Prostate gland (tissue), 2 donors: ENCODE data around the gene IFITM10. TPM values are rescaled to one million over a fixed set of nuclear protein-coding genes. Genes with fewer than 3 reads are reported as not detected.

ENCODE experiments used
- DNase-seq: peaks from one replicate; pipeline ENCODE4 v3.0.0-alpha.2; 2019; ENCODE audit warnings: low spot score
- H3K27ac ChIP-seq, 2 donors: fragments of 200-600 bp; sonication (generic); 2 replicates each; pipeline ENCODE4 v1.5.1; 2017 to 2019
- H3K27me3 ChIP-seq: fragments of 200-600 bp; sonication (generic); replicated peaks from 2 replicates; pipeline ENCODE4 v1.5.1; 2019; ENCODE audit not compliant: insufficient read depth
- H3K36me3 ChIP-seq, 2 donors: fragments of 200-600 bp; sonication (generic); 1 replicate in 1 of 2; 2 replicates in 1 of 2; pipeline versions ENCODE4 v1.5.1 to v1.8.1; 2017 to 2019
- H3K4me1 ChIP-seq: fragments of 200-600 bp; sonication (generic); replicated peaks from 2 replicates; pipeline ENCODE4 v1.5.1; 2019
- H3K4me3 ChIP-seq, 2 donors: fragments of 200-600 bp; sonication (generic); 2 replicates each; pipeline ENCODE4 v1.5.1; 2017 to 2019
- H3K9me3 ChIP-seq: fragments of 200-600 bp; sonication (generic); 2 replicates; pipeline ENCODE4 v1.5.1; 2017
- POLR2A ChIP-seq: fragments of 450-650 bp; IDR thresholded peaks from one replicate; pipeline ENCODE4 v1.6.1; 2016; ENCODE audit warnings: antibody characterized with exemption, mild to moderate bottlenecking
- POLR2AphosphoS5 ChIP-seq: sonication (generic); formaldehyde crosslinking; IDR thresholded peaks from one replicate; pipeline ENCODE4 v1.6.1; 2017; ENCODE audit warnings: antibody characterized with exemption
- WGBS: methylation state at CpG from one replicate; pipeline ENCODE4 v1.1.5; 2018; 5-methylcytosine and 5-hydroxymethylcytosine counted together
- intact Hi-C: fragments of 100-400 bp; cut with DNase I; formaldehyde crosslinking; loops from one replicate; pipeline ENCODE4 v1.14.2; 2022
- total RNA-seq, 2 donors: library from RNA; depleted of rRNA; stranded (reverse); fragments of >200 nt; gene quantifications; one replicate each; pipeline ENCODE4 v1.1.0, GENCODE V29; 2016
- TF ChIP-seq, protein P1 (sequence below), 4 experiments: fragments of 200-600 bp in 2 of 4; fragments of 450-650 bp in 2 of 4; sonication (generic) in 2 of 4; IDR thresholded peaks; 1 replicate in 3 of 4; 2 replicates in 1 of 4; pipeline ENCODE4 v1.5.1; 2016 to 2019; ENCODE audit warnings: antibody characterized with exemption in 4 of 4, mild to moderate bottlenecking in 2 of 4, moderate library complexity in 2 of 4

Gene IFITM10
- total RNA-seq, 2 donors from 2014 or later: 2.6 to 3.1 TPM

DNA sequence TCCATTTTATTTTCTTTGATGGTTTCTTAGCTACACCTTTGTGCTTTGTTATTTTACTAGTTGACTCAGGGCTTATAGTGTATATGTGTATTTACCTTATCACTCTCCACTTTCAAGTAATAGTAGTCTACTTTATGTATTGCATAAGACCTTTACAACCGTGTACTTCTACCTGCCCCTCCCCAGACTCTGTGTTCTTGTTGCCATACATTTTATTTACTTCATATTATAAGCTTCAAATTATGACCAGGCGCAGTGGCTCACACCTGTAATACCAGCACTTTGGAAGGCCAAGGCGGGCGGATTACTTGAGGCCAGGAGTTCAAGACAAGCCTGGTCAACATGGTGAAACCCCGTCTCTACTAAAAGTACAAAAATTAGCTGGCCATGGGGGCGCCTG, 41.5 kb upstream of the IFITM10 start:
- Histone ChIP-seq H3K4me1 (no peaks in the 10 kb centered on the region), H3K9me3 (no peaks in the 10 kb centered on the region), H3K27me3 (no peaks in the 10 kb centered on the region), H3K4me3 (no peak overlapping the region), H3K36me3 (no peaks in the 10 kb centered on the region), H3K27ac (no peak overlapping the region)
- intact Hi-C loops: no loop called here
- no peak for DNase-seq
- WGBS: 66% methylated on average over 6 of the region's 6 CpGs
- TF ChIP-seq, protein P1, sequence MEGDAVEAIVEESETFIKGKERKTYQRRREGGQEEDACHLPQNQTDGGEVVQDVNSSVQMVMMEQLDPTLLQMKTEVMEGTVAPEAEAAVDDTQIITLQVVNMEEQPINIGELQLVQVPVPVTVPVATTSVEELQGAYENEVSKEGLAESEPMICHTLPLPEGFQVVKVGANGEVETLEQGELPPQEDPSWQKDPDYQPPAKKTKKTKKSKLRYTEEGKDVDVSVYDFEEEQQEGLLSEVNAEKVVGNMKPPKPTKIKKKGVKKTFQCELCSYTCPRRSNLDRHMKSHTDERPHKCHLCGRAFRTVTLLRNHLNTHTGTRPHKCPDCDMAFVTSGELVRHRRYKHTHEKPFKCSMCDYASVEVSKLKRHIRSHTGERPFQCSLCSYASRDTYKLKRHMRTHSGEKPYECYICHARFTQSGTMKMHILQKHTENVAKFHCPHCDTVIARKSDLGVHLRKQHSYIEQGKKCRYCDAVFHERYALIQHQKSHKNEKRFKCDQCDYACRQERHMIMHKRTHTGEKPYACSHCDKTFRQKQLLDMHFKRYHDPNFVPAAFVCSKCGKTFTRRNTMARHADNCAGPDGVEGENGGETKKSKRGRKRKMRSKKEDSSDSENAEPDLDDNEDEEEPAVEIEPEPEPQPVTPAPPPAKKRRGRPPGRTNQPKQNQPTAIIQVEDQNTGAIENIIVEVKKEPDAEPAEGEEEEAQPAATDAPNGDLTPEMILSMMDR (IDR thresholded peaks at IDR 0.05): no peak
- TF ChIP-seq POLR2AphosphoS5: no peak
- no peak for TF ChIP-seq POLR2A

DNA sequence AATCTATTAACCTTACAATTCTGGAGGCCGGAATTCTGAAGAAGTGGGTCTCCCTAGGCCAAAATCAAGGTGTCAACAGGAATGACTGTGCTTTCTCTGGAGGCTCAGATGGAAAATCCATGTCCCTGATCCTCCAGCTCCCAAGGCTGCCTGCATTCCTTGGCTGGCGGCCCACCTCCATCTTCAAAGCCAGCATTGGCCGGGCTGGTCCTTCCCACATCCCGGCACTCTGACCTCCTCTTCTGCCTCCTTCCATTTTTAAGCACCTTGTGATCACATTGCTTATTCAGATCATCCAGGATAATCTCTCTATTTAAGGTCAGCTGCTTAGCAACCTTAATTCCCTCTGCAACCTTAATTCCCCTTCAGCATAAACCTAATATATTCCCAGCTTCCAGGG, 36.1 kb upstream of the IFITM10 start:
- H3K4me3 ChIP-seq: no peak overlapping the region
- H3K27ac ChIP-seq: no peak overlapping the region
- TF ChIP-seq POLR2A (no peak), POLR2AphosphoS5 (no peak)
- TF ChIP-seq, protein P1 (IDR thresholded peaks at IDR 0.05): no peak
- H3K27me3 ChIP-seq: no peaks in the 10 kb centered on the region
- intact Hi-C loops: no loop called here
- H3K9me3 ChIP-seq: no peaks in the 10 kb centered on the region
- DNase-seq: no peak
- WGBS: 92% methylated on average over 4 of the region's 4 CpGs
- H3K36me3 ChIP-seq: no peaks in the 10 kb centered on the region
- no peaks in the 10 kb centered on the region for H3K4me1 ChIP-seq

DNA sequence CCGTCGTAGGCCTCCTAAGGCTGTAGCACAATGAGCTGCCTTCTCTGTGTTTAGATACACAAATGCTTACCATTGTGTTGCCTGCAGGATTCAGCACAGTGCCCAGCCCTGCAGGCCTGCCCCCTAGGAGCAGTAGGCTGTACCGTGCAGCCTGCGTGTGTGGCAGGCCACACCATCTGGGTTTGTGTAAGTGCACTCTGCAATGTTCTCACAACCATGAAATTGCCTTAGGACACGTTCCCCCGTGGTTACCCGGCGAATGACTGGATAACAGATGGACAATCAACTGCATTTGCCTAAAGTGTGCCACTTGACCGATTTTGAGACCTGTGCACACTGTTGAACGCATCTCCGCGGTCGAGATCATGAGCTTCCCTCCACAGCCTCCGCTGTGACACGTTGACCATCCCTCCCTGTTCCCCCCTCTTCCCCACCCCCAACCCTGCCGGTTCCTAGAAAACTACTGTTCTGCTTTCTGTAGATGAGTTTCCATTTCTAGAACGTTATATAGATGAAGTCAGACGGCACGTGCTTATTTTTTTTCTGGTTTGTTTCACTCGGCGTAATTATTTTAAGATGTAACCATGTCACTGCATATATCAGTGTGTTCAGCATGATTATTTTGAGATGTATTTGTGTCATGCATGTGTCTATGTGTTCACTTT, 35.5 kb upstream of the IFITM10 start:
- DNase-seq: no peak
- Histone ChIP-seq H3K27ac (no peak overlapping the region), H3K36me3 (no peaks in the 10 kb centered on the region), H3K4me1 (no peaks in the 10 kb centered on the region), H3K27me3 (no peaks in the 10 kb centered on the region), H3K9me3 (no peaks in the 10 kb centered on the region), H3K4me3 (no peak overlapping the region)
- 72% methylated on average over 21 of the region's 21 CpGs for WGBS
- intact Hi-C loops: no loop called here
- TF ChIP-seq POLR2AphosphoS5: no peak
- TF ChIP-seq, protein P1 (IDR thresholded peaks at IDR 0.05): no peak
- no peak for TF ChIP-seq POLR2A

DNA sequence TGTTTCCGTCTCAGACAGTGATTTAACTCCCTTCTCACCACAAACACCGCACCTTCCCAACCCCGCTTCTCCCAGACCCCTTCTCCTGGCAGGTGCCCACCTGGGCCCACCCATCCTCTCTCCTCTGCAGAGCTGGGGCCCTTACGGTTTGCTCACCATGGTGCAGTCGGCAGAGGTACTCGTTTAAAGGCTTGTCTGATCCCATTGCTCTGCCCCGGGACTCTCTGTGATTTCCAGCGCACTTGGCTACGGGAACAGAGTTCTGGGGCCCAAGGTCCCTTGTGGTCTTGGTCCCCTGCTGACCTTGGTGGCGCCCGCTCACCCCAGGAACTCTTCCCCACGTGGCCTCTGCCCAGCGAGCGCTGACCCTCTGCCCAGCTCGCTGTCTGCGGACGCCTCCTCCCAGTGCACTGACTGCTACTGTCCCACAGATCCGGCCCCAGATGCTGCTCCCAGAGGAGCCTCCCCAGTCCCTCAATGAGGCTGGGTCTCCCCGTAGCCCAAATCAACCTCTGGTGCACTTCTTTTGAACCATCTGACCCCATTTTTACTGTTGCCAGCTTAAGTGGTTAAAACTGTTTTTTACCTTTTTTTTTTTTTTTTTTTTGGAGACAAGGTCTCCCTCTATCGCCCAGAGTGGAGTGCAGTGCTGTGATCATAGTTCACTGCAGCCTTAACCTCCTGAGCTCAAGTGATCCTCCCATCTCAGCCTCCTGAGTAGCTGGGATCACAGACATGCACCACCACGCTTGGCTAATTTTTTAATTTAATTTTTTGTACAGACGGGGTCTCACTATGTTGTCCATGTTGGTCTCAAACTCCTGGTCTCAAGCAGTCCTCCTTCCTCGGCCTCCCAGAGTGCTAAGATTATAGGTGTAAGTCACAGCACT, 34.6 kb upstream of the IFITM10 start:
- intact Hi-C loops: no loop called here
- 91% methylated on average over 23 of the region's 23 CpGs for WGBS

More for the DNA sequence above, 34.6 kb upstream of the IFITM10 start:
- no peaks in the 10 kb centered on the region for H3K9me3 ChIP-seq
- TF ChIP-seq POLR2A: no peak
- TF ChIP-seq, protein P1 (IDR thresholded peaks at IDR 0.05): no peak
- TF ChIP-seq POLR2AphosphoS5: no peak
- H3K27me3 ChIP-seq: no peaks in the 10 kb centered on the region
- no peaks in the 10 kb centered on the region for H3K36me3 ChIP-seq
- DNase-seq: no peak
- no peak overlapping the region for H3K27ac ChIP-seq
- H3K4me3 ChIP-seq: no peak overlapping the region
- H3K4me1 ChIP-seq: no peaks in the 10 kb centered on the region
